Endothelial cell of umbilical vein (primary cell): ENCODE data around the gene CYBRD1. TPM values are rescaled to one million over a fixed set of nuclear protein-coding genes. Genes with fewer than 3 reads are reported as not detected.

Experiments
- Bru-seq: library from RNA; stranded (reverse); fragments of 400-500 nt; gene quantifications from one replicate; lab custom pipeline; 2021; lab: Mats Ljungman, UMichigan
- BruChase-seq, 2 experiments: library from RNA; stranded (reverse); fragments of 400-500 nt; gene quantifications; one replicate each; lab custom pipeline; 2021; lab: Mats Ljungman, UMichigan
- BruUV-seq: library from RNA; stranded (reverse); fragments of 400-500 nt; replicated peaks from 2 replicates; lab custom pipeline; 2021; lab: Mats Ljungman, UMichigan
- CTCF ChIA-PET: fragments of 300-600, 350-600 bp; sonication (Branson Sonifier 250); formaldehyde crosslinking; loops from one replicate; lab custom pipeline; 2021; ENCODE audit warnings: antibody characterized with exemption, inconsistent platforms; lab: Charles Lee
- POLR2A ChIA-PET: fragments of 300-600, 350-600 bp; sonication (Branson Sonifier 250); formaldehyde crosslinking; loops from one replicate; lab custom pipeline; 2021; ENCODE audit warnings: antibody characterized with exemption, inconsistent platforms; lab: Charles Lee
- DNase-seq: peaks from one replicate; pipeline ENCODE4 v3.0.0-alpha.2; 2011; ENCODE audit warnings: low read depth, low spot score
- FAIRE-seq: peaks from 2 replicates; lab custom pipeline; 2011; peaks lifted over from hg19 to GRCh38; lab: Jason Lieb, UNC
- H2AFZ ChIP-seq: 2 replicates; pipeline ENCODE4 v1.6.0; 2012; ENCODE audit warnings: low read depth, low read length, control low read depth, inconsistent platforms
- H3K27ac ChIP-seq: 2 replicates; pipeline ENCODE4 v1.5.1; 2011; ENCODE audit warnings: low read depth, mild to moderate bottlenecking, control low read depth, low read length, moderate library complexity; ENCODE audit not compliant: insufficient read depth
- H3K27me3 ChIP-seq, 2 experiments: 2 replicates each; pipeline versions ENCODE4 v1.6.0 to v1.6.1; 2011; ENCODE audit warnings: low read length in 2 of 2, mixed read lengths in 1 of 2; ENCODE audit not compliant: control insufficient read depth in 2 of 2, insufficient read depth in 2 of 2
- H3K36me3 ChIP-seq, 2 experiments: 2 replicates in 1 of 2; 3 replicates in 1 of 2; pipeline ENCODE4 v1.5.1; 2011; ENCODE audit warnings: low read length in 2 of 2, mild to moderate bottlenecking in 1 of 2, moderate library complexity in 1 of 2; ENCODE audit not compliant: control insufficient read depth in 2 of 2, insufficient read depth in 2 of 2; ENCODE audit errors: extremely low read depth in 1 of 2
- H3K4me1 ChIP-seq: 3 replicates; pipeline ENCODE4 v1.5.1; 2011; ENCODE audit warnings: mild to moderate bottlenecking, low read length; ENCODE audit not compliant: control insufficient read depth, insufficient read depth; ENCODE audit errors: extremely low read depth
- H3K4me2 ChIP-seq: 2 replicates; pipeline ENCODE4 v1.6.1; 2011; ENCODE audit warnings: low read length, control low read depth, mixed read lengths; ENCODE audit not compliant: insufficient read depth
- H3K4me3 ChIP-seq, 3 experiments: fragments of 200-600 bp in 1 of 3; sonication (generic), shearing (Covaris generic) in 1 of 3; replicated peaks in 1 of 3; 2 replicates each; pipeline ENCODE4 v1.5.1; 2011 to 2016; ENCODE audit warnings: control low read depth in 3 of 3, low read length in 3 of 3, mild to moderate bottlenecking in 2 of 3, inconsistent platforms in 1 of 3, low read depth in 1 of 3, moderate library complexity in 1 of 3; ENCODE audit not compliant: insufficient read depth in 1 of 3
- H3K79me2 ChIP-seq: 2 replicates; pipeline ENCODE4 v1.6.0; 2012; ENCODE audit warnings: low read length, inconsistent platforms; ENCODE audit not compliant: control insufficient read depth, insufficient read depth
- H3K9ac ChIP-seq: replicated peaks from 2 replicates; pipeline ENCODE3; 2011; ENCODE audit warnings: low read length, control low read depth; ENCODE audit not compliant: insufficient read depth; ENCODE audit errors: extremely low read depth
- H3K9me1 ChIP-seq: replicated peaks from 3 replicates; pipeline ENCODE4 v1.6.0; 2011; ENCODE audit warnings: mild to moderate bottlenecking, low read length; ENCODE audit not compliant: control insufficient read depth, insufficient read depth; ENCODE audit errors: extremely low read depth
- H3K9me3 ChIP-seq: replicated peaks from 2 replicates; pipeline ENCODE4 v1.5.1; 2012; ENCODE audit warnings: low read length, inconsistent platforms; ENCODE audit not compliant: control insufficient read depth, insufficient read depth
- H4K20me1 ChIP-seq: replicated peaks from 2 replicates; pipeline ENCODE3; 2011; ENCODE audit warnings: mild to moderate bottlenecking, low read length; ENCODE audit not compliant: control insufficient read depth, insufficient read depth; ENCODE audit errors: extremely low read depth
- CTCF ChIP-seq, 2 donors: IDR thresholded peaks; 1 replicate in 1 of 2; 2 replicates in 1 of 2; pipeline ENCODE4 v1.5.1; 2011; ENCODE audit warnings: low read length in 2 of 2, mild to moderate bottlenecking in 2 of 2, moderate library complexity in 2 of 2, control low read depth in 1 of 2, inconsistent platforms in 1 of 2, low read depth in 1 of 2; ENCODE audit not compliant: insufficient read depth in 1 of 2; ENCODE audit errors: extremely low read depth in 1 of 2
- EZH2 ChIP-seq: IDR thresholded peaks from 2 replicates; pipeline ENCODE4 v1.6.1; 2012; ENCODE audit warnings: borderline replicate concordance, low read depth, mild to moderate bottlenecking, moderate library complexity, low read length, inconsistent platforms; ENCODE audit not compliant: severe bottlenecking
- FOS ChIP-seq: IDR thresholded peaks from 2 replicates; pipeline ENCODE4 v1.6.1; 2011; ENCODE audit warnings: mild to moderate bottlenecking, low read length, moderate library complexity, borderline replicate concordance; ENCODE audit not compliant: insufficient read depth
- GATA2 ChIP-seq: IDR thresholded peaks from 2 replicates; pipeline ENCODE4 v1.7.0; 2011; ENCODE audit warnings: low read depth, mild to moderate bottlenecking, moderate library complexity, mixed read lengths, low read length; ENCODE audit not compliant: insufficient read length, insufficient read depth
- JUN ChIP-seq: IDR thresholded peaks from 2 replicates; pipeline ENCODE4 v1.6.1; 2011; ENCODE audit warnings: borderline replicate concordance, low read depth; ENCODE audit not compliant: insufficient read length, insufficient read depth
- MAX ChIP-seq: IDR thresholded peaks from 2 replicates; pipeline ENCODE4 v1.6.1; 2011; ENCODE audit not compliant: insufficient read depth, insufficient read length
- MYC ChIP-seq: IDR thresholded peaks from one replicate; pipeline ENCODE4 v1.6.1; 2011; ENCODE audit warnings: mild to moderate bottlenecking, low read depth, low read length
- POLR2A ChIP-seq: IDR thresholded peaks from 2 replicates; pipeline ENCODE4 v1.6.1; 2012; ENCODE audit warnings: low read depth, mild to moderate bottlenecking, control low read depth, low read length
- POLR2AphosphoS5 ChIP-seq: IDR thresholded peaks from 2 replicates; pipeline ENCODE4 v1.6.1; 2012; ENCODE audit warnings: low read depth, mild to moderate bottlenecking, control low read depth, low read length, moderate library complexity; ENCODE audit not compliant: insufficient read depth
- dilution Hi-C: fragments of 300-500 bp; cut with MboI; formaldehyde crosslinking; loops from one replicate; pipeline ENCODE4 v1.15.0; 2019; ENCODE audit warnings: low sequenced_read_pairs; ENCODE audit not compliant: extremely low pct_ligation_motif_present
- intact Hi-C: fragments of 100-400 bp; cut with micrococcal nuclease; formaldehyde crosslinking; loops from one replicate; pipeline ENCODE4 v1.10.0; 2022
- long read RNA-seq: library from polyadenylated mRNA; stranded (forward); transcript quantifications from one replicate; pipeline ENCODE4 v2.0.0, GENCODE V29; 2021
- polyA minus RNA-seq, 3 experiments: library from RNA; depleted of rRNA, polyadenylated mRNA; stranded (reverse); fragments of >200 nt; gene quantifications; 1 replicate in 1 of 3; 2 replicates in 2 of 3; pipeline ENCODE4 v1.2.3, GENCODE V29; 2011
- polyA plus RNA-seq, 4 experiments: library from polyadenylated mRNA; depleted of rRNA in 3 of 4; stranded (reverse) in 3 of 4; unstranded in 1 of 4; fragments of >200 nt; gene quantifications; 2 replicates each; pipeline versions ENCODE4 v1.2.1 to v1.2.3, GENCODE V29; 2011 to 2012; ENCODE audit warnings: missing spikeins in 1 of 4
- total RNA-seq: library from RNA; stranded (reverse); gene quantifications from 2 replicates; pipeline ENCODE4 v1.2.3, GENCODE V29; 2021

The CYBRD1 gene
- total RNA-seq (22.8 and 24.8 TPM in 2 replicates), polyA plus RNA-seq (23.1 and 24.1 TPM in 2 replicates), polyA minus RNA-seq (45.6 and 47.3 TPM in 2 replicates), Bru-seq, nascent RNA (percentile 60 among the genes with signal in this experiment), BruChase-seq, experiment 1, labeled RNA remaining after a 6-hour chase (percentile 82 among the genes with signal in this experiment), BruChase-seq, experiment 2, labeled RNA remaining after a 2-hour chase (percentile 78 among the genes with signal in this experiment)
- polyA plus RNA-seq (2011; cell fraction: cytosol; rRNA removed), result 10.0 and 12.2 TPM in 2 replicates
- 11.2 and 11.4 TPM in 2 replicates for polyA plus RNA-seq (2011; cell fraction: nucleus; rRNA removed)
- 18.4 and 24.1 TPM in 2 replicates for polyA plus RNA-seq (2012)
- polyA minus RNA-seq (2011; cell fraction: cytosol; rRNA and poly(A)+ RNA removed), result 1.4 TPM
- 7.1 and 9.3 TPM in 2 replicates for polyA minus RNA-seq (2011; cell fraction: nucleus; rRNA and poly(A)+ RNA removed)
- long read RNA-seq, full-length matches to known transcripts, result 25 of 30 reads
- long read RNA-seq, partial matches to known transcripts, result 0 of 30 reads
- long read RNA-seq, other reads (novel, unspliced or antisense), result 5 of 30 reads

GRCh38 chr2:171522052-171522787, at the start of gene CYBRD1:
TSS of gene CYBRD1 (plus strand) at chr2:171522474. CDS start at chr2:171522546, 72 bp downstream.
- peak within 1 kb of the TSS; percentile 94 for H3K4me2 ChIP-seq
- POLR2A ChIA-PET, result no interaction called here
- peak within 1 kb of the TSS; percentile 76 to 96 (median 89) for H3K4me3 ChIP-seq
- H3K27me3 ChIP-seq, result no peaks in the 10 kb centered on the region
- TF ChIP-seq POLR2A, result peak; percentile 59
- no peak for TF ChIP-seq FOS
- TF ChIP-seq MAX, result no peak
- peak; percentile 57 for TF ChIP-seq POLR2AphosphoS5
- intact Hi-C loops (loop anchor here (1.0 kb wide), 2 partner anchors 362 to 549 kb away; partner anchors contain the start of gene TLK1), dilution Hi-C loops (no loop called here)
- no TSS peak for BruUV-seq
- DNase-seq (peak; percentile 71), FAIRE-seq (no peak)
- no peaks in the 10 kb centered on the region for H3K79me2 ChIP-seq
- H3K36me3 ChIP-seq, result no peaks in the 10 kb centered on the region
- H3K9me1 ChIP-seq, result no peaks in the 10 kb centered on the region
- H3K27ac ChIP-seq, result peak within 1 kb of the TSS; percentile 52
- peak within 1 kb of the TSS; percentile 78 for H3K9ac ChIP-seq
- peaks cover 13% of the 10 kb centered on the region for H3K4me1 ChIP-seq
- no peaks in the 10 kb centered on the region for H3K9me3 ChIP-seq
- H4K20me1 ChIP-seq, result no peaks in the 10 kb centered on the region
- peak within 1 kb of the TSS; percentile 99 for H2AFZ ChIP-seq
- CTCF ChIA-PET, result interaction anchor here (1.1 to 2.3 kb wide), 3 partner anchors 9 to 435 kb away, joined by 3 to 13 read pairs (median 4); no protein-coding TSS in a partner anchor

- Histone ChIP-seq H3K79me2 (no peaks in the 10 kb centered on the region), H4K20me1 (no peaks in the 10 kb centered on the region), H2AFZ (no peak overlapping the region), H3K27me3 (no peaks in the 10 kb centered on the region), H3K4me3 (no peak overlapping the region), H3K4me2 (no peak overlapping the region), H3K36me3 (peaks cover 0 to 5% of the 10 kb centered on the region in 2 experiments), H3K27ac (no peak overlapping the region), H3K9me3 (no peaks in the 10 kb centered on the region), H3K9me1 (peaks cover 2% of the 10 kb centered on the region), H3K4me1 (peaks cover 19% of the 10 kb centered on the region), H3K9ac (no peak overlapping the region)
- dilution Hi-C loops (no loop called here), intact Hi-C loops (no loop called here)
- TF ChIP-seq MYC, result no peak
- no peak for TF ChIP-seq GATA2
- TF ChIP-seq JUN, result no peak
- no peak for TF ChIP-seq POLR2A
- TF ChIP-seq MAX, result no peak
- no peak for TF ChIP-seq FOS
- no peak for TF ChIP-seq POLR2AphosphoS5
- TF ChIP-seq EZH2, result no peak
- TF ChIP-seq CTCF (IDR thresholded peaks at IDR 0.05; ENCODE audit: extremely low read depth in 1 of 2, insufficient read depth in 1 of 2, low read depth in 1 of 2, low read length in 2 of 2), result no peak
- FAIRE-seq (no peak), DNase-seq (no peak)
- BruUV-seq, result no TSS peak
- POLR2A ChIA-PET, result no interaction called here
- CTCF ChIA-PET, result no interaction called here
Measured at GRCh38 chr2:171475979-171476378, 46.3 kb upstream of the CYBRD1 start.
